Stimulated activated CD8-positive, alpha-beta memory T cell treated with anti-CD3 and anti-CD28 coated beads, Interleukin-2, amount 100 ng/mL, for 1 hour (primary cell): Measurements from ENCODE around the gene NID2.

Experiments used
- DNase-seq, 2 donors: peaks; one replicate each; pipeline ENCODE4 v3.0.0-alpha.2; 2020; ENCODE audit warnings: low read depth in 2 of 2

The NID2 gene

DNA sequence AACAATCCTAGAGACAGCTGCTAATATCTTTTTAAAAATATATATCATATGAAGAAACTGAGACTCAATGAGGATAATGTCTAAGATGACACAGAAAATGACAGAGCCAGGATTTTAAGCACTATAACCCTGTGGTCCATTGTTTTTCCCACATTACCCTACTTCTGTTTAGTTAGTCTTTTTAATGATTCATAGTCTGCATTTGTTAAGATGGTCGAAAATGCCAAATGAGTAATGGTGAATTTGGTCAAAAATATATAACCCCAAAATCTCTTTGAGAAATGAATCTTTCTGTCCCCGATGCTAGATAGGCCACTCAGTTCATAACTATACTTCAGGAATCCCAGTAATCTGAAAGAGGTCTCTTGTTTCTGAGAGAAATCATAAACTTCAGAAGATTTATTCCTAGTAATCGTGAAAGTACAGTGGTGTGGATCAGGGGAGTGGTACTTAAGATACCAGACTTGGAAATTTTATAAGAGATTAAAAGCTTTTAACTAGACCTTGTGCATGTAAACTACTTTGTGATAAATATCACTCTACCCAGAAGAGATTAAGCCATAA lies 68.8 kb downstream of the NID2 start:
- DNase-seq, result no peak

DNA sequence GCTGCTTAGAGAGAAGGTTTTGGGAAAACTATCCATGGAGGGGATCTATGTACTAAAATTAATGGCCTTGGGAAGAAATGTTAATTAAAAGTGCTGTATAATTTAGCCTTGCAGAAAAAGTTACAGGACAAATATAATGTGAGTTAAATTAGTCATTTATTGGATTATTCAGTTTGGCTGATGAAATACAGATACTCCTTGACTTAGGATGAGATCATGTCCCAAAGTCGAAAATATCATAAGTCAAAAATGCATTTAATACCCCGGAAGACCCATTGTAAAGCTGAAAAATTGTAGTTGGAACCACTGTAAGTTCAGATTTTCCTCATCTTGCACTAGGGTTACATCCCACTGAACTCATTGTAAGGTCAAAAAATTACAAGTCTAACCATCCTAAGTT lies 69.8 kb downstream of the NID2 start:
- DNase-seq, result no peak

DNA sequence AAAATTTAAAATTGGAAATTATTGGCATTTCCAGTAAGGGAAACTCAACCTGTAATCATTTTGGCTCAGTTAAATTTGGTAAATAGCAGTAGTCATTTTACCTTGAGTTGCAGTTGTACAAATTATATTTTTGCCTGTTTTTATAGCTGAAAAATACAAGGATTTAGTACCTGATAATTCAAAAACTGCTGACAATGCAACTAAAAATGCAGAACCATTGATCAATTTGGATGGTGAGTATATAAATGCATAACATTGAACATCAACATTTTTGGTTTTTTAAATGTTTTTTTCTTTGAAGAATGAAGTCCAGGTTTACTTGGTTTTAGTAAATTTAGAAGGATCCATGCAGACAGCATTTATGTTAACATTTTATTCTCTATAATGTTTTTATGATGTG lies 70.5 kb downstream of the NID2 start:
- no peak for DNase-seq

DNA sequence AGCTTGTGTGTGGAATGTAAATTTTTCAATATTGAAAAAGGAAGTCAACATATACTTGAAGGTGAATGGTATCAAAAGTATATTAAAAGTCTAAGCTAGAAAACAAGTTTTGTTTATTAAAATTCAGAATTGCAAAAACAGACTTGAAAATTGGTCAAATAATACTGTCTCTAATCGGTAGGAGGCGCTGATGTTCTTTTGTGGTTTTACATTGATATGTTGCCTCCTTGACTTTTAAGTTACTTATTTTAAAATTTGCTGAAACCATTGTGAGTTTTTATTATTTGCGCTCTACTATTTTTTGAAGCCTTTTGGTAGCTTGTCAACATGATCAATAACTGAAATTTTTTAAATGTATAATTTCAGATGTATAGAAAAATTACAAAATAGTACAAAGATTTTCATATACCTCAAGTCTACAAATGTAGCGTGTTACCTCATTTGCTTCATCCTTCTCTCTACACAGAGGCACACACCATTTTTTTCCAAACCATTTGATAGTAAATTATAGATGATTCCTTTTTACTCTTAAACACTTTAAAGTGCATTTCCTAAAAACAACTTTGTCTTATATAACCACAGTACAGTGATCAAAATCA lies 72.6 kb downstream of the NID2 start:
- no peak for DNase-seq

DNA sequence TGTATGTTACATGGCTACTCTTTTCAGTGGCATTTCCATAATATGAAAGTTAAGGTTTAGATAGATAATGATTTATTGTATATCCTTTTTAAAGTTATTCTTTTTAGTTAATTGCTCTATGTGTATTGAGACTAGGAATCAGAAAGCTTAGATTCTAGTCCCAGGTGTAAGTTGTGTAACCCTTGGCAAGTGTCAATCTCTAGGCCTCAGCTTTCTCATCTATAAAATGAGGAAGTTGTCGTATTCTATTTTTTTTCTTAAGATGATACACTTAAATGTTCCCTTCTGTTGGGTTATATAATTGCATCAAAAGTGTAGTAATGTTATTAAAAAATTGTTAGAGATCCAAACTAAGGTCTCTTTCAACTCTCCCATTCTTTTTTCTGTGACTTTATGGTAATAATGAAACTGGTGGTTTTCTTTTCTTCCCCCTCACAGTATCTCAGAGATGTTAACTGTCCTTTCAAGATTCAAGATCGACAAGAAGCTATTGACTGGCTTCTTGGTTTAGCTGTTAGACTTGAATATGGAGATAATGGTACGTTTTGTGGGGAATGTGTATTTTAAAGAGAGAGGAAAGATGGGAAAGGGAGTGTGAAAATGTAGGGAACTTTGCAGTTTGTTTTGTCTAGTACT lies 75.5 kb downstream of the NID2 start:
- DNase-seq, result no peak

DNA sequence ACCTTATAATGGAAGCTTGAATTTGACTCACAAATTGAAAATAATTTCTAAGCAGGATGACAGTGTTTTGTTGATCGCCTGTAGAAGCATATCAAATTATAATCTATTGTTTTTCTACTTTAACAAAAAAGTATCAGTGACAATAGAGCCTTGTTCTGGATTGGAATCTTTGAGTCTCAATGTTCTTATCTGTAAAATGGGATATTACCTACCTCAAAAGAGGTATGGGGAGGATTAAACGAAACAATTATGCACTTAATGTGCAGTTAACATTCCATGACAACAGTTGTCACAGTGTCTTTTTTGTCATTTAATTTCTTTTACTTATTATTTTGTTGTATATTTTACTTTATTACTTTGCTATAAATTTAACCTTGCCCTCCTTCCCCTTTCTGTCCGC lies 78.4 kb downstream of the NID2 start:
- no peak for DNase-seq

DNA sequence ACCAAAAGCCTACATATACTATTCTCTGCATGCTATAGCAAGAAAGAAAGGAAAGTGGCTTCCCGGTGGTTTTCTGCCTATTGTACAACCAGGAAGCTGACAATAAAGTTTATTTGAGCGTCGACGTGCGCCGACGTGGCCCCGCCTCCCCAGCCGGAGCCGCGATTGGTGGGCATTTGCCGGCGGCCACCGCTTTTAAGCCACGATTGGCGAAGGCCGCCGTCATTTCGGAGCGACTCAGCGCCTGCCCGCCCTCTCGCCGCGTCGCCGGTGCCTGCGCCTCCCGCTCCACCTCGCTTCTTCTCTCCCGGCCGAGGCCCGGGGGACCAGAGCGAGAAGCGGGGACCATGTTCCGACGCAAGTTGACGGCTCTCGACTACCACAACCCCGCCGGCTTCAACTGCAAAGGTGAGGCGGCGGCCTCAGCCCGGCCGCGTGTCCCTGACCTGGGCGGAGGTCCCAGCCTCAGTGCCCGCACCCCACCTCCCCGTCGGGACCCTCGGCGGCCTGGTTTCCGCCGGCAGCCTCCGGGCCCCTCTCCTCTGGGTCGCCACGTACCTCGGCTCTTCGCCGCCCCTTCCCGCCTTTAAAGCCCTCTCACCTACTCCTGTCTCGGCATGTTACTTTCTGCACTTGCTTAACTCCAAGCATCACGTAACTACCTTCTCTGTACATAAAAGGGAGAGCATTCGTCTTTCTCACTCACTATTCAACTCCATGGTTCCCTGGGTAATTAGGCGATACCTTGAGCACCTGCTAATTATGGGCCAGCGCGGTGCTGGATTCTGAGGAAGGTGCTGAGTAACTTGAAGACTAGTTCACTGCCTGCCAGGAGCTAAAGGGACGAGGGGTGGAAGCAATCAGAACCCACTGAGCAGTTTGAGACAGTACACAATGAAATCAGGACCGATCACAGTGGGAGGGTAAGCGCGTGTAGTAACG lies 79.3 kb downstream of the NID2 start, which contains the start of gene RTRAF:
TSS of gene RTRAF (plus strand) at position 254 of the 942 bp plus-strand sequence. CDS start at position 348, 94 bp downstream.
- DNase-seq, result peak; percentile 81 to 85

DNA sequence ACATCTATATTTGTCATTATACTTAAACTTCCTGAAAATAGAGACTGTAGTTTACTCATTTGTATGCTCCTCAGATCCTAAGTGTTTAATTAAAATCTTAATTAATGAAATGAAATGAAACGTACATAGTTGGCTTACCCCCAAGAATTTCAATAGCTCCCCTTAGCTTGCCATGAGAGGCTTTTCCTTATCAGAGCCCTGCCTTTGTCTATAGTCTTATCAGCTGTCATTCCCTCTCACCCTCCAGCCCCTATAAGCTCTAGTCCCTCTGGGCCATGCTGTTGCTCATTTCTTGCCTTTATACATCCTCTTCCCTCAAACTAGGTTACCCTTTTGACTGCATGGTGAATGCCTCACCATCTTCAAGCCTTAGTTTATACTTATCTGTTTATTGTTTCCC lies 80.6 kb downstream of the NID2 start:
- DNase-seq, result no peak

DNA sequence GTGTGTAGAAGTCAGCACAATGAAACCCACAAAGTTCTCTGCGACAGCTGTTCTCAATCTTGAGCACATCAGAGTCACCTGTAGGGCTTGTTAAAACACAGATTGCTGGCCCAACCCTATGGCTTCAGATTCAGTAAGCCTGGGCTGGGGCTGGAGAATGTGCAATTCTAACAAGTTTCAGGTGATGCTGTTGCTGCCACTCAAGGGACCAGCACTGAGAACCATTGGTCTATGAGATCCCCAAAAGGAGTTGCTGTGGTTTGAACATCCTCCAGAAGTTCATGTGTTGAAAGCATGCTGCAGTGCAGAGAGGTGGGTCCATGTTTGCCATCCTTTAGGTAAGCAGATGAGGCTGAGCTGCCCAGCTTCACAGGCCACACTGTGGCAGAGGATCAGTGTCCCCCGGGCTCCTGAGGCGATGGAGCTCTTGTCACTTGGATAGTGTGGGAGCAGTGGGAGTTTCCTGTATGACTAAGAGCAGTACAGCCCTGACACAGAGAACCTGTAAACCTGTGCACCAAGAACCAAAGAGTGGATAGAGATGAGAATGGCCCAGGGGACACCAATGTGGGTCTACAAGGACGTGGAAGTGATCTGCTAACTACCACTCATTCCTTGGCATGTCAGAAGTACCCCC lies 87.5 kb downstream of the NID2 start:
- no peak for DNase-seq

DNA sequence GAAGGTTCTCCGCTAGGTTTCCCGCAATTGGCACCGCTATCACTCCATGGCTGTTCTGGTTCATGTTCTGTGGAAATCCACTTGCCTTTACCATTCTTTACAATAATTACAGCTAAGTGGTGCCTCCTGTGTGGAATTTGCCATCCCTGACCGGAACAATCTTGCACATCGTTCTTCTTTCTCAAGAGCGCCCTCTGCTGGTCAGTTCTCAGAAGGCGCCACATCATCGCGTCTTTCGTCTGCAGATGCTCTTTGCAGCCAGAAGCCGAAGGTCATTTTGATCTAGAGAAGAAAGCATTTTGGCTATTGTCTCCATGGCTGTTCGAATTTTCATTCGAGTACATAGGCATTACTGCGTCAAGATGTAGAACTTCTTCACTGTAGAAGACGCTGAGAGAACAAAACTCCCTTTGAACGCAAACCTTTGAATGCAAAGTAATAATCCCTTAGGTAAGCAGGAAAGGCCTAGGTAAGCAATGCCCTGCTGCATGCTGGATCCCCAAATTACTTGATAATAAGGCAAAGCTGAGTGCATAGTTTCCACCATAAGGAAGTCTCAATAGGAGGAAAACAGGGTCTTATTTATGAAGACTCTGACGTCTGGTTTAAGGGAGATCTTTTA lies 89.7 kb downstream of the NID2 start:
- DNase-seq, result peak; percentile 66 to 73

DNA sequence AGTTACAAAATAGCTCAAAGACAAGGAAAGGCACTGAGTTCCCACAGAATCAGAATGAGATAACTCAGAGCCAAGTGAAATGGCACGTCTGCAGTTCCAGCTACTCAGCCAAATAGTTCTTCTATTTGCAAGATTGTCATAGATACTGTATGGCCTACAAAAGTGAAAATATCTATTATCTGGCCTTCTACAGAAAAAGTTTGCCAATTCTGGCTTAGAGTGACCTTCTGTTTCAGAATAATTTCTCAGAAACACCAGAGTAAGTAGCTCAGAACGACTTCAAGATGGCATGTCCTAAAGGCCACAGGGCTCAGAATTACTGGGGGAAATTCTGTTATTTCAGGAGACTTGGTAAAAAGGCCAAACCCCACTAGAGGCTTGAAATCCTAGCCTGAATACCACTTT lies 90.2 kb downstream of the NID2 start:
- DNase-seq, result no peak

DNA sequence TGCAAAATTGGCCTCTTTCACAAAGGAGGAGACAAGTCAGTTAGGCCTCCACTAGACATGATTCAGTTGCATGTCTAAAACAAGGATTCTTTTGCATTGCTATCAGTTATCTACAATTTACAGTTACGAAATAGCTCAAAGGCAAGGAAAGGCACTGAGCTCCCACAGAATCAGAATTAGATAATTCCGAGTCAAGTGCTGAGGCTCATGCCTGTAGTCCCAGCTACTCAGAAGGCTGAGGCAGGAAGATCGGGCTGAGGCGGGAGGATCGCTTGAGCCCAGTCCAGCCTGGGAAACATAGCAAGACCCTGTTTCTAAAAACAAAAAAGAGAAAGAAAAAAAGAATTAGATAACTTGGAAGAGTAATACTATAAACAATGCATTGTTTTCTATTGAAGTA lies 91.8 kb downstream of the NID2 start:
- DNase-seq, result no peak

DNA sequence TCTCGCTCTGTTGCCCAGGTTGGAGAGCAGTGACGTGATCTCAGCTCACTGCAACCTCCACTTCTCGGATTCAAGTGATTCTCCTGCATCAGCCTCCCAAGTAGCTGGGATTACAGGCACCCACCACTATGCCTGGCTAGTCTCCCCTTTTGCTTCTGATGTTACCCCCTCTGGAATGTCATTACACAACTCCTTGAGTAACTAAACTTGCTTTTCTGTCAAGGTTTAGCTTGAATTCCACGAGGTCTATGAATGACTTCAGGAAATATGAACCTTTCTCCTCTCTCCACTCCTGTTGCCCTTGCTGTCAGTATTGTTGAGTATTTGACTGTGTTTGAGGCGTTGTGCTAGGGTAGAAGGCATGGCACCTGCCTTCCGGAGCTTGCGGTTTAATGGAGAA lies 96.3 kb downstream of the NID2 start:
- no peak for DNase-seq

DNA sequence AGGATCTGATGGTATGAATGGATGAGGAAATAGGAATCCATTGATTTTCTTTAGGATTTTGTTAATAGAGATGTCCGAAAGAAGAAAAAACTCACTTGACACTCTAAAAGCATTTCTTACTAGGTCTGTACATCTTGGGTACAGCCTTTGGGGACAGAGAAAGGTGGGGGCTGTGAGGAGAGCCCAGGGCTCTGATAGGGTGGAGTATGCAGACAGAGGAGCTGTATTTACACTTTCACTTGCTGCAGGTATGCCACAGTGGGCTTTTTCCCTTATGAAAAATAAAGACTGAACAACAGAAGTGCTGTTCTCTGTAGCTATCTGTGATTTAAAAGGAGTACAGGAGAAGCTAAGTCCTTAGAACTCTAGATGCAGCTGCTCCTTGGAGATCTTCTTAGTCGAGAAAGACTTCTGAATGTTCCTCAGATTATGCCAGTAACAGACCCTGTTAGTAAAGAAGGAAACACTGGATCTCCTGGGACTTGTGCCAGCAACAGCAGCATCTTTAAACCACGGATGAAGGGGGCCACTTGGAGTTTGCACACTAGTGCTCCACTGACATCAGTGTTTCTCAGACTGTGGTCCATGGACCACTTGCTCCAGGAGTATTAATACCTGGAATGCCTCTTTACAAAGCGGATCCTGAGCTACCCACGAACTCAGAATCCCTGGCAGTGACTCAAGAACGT lies 98.9 kb downstream of the NID2 start:
- DNase-seq, result no peak

DNA sequence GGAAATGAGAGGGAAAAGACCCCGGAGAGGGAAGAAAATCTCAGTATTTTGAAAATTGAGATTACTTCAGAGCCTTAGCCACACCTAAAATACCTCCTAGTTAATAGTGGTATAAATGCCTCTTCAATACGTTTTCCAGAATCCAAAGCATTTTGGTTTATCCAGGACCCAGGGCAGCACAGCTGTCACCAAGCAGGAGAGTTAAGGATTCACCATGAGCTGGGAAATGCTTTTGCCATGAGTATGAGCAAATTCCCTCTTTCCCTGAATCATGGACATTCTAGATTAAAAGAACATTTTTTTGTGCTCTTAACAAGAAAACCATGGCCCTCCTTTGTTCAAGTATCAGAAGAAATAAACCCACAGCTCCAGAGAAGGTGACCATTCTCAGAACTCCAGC lies 101.3 kb downstream of the NID2 start:
- no peak for DNase-seq

DNA sequence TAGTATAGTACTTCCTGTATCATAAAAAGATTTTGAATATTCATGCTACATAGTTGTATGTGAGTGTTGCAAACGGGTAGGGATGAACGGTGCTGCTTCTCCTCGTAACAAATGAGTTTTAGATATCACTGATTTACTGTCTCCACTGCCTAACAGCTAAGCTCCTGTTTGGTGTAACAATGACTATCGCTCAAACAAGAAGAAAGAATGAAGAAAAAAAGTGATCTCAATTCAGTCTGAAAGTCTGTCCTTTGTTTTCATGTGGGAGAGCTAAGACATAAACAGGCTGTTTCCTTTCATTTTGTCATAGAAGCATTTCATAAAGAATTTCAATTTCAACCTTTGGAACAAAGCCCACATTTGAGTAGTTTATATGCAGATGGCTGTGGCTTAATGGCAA lies 105.6 kb downstream of the NID2 start:
- DNase-seq, result no peak

DNA sequence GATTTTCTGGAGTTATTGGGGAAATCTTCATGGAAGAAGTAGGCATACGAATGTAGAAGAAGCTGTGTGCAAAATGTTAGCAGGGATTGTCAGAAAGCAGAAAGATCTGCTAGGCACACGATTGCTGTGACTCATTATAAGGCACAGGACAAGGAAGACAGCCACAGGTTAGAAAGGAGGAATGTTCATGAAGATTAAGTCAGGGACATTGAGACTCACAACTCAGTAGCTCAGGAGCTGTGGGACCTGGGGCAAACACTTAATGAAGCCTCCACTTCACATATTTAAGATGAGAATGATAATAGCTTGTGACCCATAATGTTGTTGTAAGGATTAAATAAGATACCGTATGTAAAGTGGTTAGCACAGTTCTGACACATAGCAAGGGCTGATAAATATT lies 106.1 kb downstream of the NID2 start:
- DNase-seq, result no peak

DNA sequence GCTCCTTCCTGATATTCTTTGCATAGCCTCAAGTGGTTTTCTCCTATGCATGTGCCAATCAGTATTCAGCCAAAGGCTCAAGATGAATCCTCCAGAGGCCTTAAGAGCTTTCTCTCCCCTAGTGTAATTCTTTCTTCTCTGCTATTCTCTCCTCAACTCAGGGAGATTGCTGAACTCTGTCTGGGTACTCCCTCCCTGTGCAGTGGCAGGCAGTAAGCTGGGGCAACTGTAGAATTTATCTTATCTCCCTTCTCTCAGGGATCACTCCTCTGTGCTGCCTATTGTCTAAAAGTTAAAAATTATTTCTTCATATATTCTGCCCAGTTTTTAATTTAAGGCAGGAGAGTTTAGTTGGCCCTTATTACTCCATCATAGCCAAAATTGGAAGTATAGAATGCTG lies 108.0 kb downstream of the NID2 start:
- no peak for DNase-seq

DNA sequence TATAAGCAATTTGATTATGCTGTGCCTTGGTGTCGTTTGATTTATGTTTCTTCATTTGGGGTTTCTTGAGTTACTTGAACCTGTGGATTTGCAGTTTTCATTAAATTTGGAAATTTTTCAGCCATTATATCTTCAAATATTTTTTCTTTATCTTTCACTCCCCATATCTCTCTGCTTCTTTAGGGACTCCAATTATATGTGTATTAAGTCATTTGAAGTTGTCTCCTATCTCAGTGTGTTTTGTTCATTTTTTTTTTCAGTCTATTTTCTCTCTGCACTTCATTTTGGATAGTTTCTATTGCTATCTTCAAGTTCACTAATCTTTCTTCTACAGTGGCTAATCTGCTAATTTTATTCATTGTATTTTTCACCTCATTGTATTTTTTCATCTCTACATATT lies 108.9 kb downstream of the NID2 start:
- no peak for DNase-seq

DNA sequence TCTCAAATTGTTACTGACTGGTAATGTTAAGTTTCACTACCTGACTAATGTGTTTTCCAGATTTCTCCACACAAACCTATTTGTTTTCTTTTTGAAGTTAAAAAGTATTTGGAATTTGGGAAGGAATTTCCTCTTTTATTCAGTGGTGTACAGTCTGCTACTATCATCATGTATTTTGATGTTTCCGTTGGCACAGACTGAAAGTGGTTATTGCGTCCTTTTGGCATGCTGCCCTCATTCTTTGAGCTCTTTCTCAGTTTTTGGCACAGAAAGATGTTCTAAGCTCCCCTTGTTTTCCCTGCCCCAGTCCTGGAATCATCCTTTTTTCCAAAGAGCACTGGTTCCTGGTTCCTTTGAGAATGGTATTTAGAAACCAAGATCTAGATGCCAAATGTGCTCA lies 110.9 kb downstream of the NID2 start:
- no peak for DNase-seq
